HG03575 (cell line): ENCODE results near the gene SLC43A2.
"Not testable (repeated sequence)": the region's sequence is repeated elsewhere in the genome, so short reads cannot be mapped to it uniquely, and the experiment has no call there.

ENCODE experiments used
- ATAC-seq: cut with Tn5 transposase; IDR thresholded peaks from one replicate; pipeline ENCODE4 v1.9.1; 2021; ENCODE audit not compliant: unreplicated experiment, insufficient number of reproducible peaks, low FRiP score; ENCODE audit errors: extremely low read depth

The SLC43A2 gene

GRCh38 chr17:1554751-1555540 lies 73.7 kb downstream of the SLC43A2 start:
- no peak for ATAC-seq

GRCh38 chr17:1553354-1554266 lies 75.0 kb downstream of the SLC43A2 start:
- no peak for ATAC-seq

GRCh38 chr17:1552932-1553331 lies 75.7 kb downstream of the SLC43A2 start:
- ATAC-seq, result no peak

- ATAC-seq, result no peak
These were observed 76.9 kb downstream of the SLC43A2 start for GRCh38 chr17:1551741-1552140.

GRCh38 chr17:1548032-1548431 lies 80.6 kb downstream of the SLC43A2 start:
- no peak for ATAC-seq

- ATAC-seq, result no peak
These were observed 82.2 kb downstream of the SLC43A2 start for GRCh38 chr17:1546292-1546922.

- no peak for ATAC-seq
These were observed 83.0 kb downstream of the SLC43A2 start for GRCh38 chr17:1545618-1546017.

- ATAC-seq, result no peak
These were observed 86.3 kb downstream of the SLC43A2 start for GRCh38 chr17:1542316-1542715.

GRCh38 chr17:1541367-1541904 lies 87.2 kb downstream of the SLC43A2 start:
- ATAC-seq, result no peak

GRCh38 chr17:1539811-1540210 lies 88.8 kb downstream of the SLC43A2 start:
- no peak for ATAC-seq

GRCh38 chr17:1535737-1536136 lies 92.9 kb downstream of the SLC43A2 start:
- ATAC-seq, result no peak

- ATAC-seq, result no peak
These were observed 94.8 kb downstream of the SLC43A2 start for GRCh38 chr17:1533661-1534325.

GRCh38 chr17:1532836-1533602 lies 95.6 kb downstream of the SLC43A2 start:
- no peak for ATAC-seq

- no peak for ATAC-seq
These were observed 98.8 kb downstream of the SLC43A2 start for GRCh38 chr17:1529863-1530262.

GRCh38 chr17:1526876-1527275 lies 101.8 kb downstream of the SLC43A2 start:
- ATAC-seq, result not testable (repeated sequence)

GRCh38 chr17:1522626-1523025 lies 106.0 kb downstream of the SLC43A2 start:
- no peak for ATAC-seq

GRCh38 chr17:1521086-1521640 lies 107.5 kb downstream of the SLC43A2 start:
- no peak for ATAC-seq

GRCh38 chr17:1519678-1520077 lies 109.0 kb downstream of the SLC43A2 start:
- no peak for ATAC-seq
